HG02623 (cell line): ENCODE measurements around the gene ACOT9.
A peak's percentile ranks its signal among the peaks of the same experiment; 100 is the strongest.
"Not testable (repeated sequence)": the region's sequence is repeated elsewhere in the genome, so short reads cannot be mapped to it uniquely, and the experiment has no call there.

ENCODE experiments used
- ATAC-seq: cut with Tn5 transposase; IDR thresholded peaks from one replicate; pipeline ENCODE4 v1.9.1; 2021; ENCODE audit warnings: moderate library complexity; ENCODE audit not compliant: unreplicated experiment

Gene ACOT9

GRCh38 chrX:23766650-23767551 is 23.8 kb upstream of the ACOT9 start:
- ATAC-seq = peak; percentile 69

DNA sequence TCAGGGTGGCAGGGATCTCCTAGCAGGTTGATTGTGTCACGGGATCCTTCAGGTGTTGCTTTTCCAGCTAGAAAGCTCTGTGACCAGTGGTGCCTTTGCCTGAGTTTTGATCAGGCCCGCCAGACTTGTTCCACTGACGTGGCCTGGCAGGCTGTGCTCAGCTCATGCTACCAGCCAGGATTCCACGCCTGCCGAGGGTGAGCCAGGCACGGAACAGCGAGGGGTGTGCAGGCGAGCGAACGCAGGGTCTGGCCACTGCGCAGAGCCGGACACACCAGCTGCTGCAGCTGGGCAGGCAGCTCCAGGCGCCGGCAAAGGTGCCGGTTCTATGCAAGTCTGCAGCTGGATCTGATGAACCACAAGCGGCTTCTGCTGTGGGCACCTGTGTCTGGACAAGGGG is 22.8 kb upstream of the ACOT9 start:
- no peak for ATAC-seq

GRCh38 chrX:23765449-23765848 is 22.4 kb upstream of the ACOT9 start:
- ATAC-seq = no peak

DNA sequence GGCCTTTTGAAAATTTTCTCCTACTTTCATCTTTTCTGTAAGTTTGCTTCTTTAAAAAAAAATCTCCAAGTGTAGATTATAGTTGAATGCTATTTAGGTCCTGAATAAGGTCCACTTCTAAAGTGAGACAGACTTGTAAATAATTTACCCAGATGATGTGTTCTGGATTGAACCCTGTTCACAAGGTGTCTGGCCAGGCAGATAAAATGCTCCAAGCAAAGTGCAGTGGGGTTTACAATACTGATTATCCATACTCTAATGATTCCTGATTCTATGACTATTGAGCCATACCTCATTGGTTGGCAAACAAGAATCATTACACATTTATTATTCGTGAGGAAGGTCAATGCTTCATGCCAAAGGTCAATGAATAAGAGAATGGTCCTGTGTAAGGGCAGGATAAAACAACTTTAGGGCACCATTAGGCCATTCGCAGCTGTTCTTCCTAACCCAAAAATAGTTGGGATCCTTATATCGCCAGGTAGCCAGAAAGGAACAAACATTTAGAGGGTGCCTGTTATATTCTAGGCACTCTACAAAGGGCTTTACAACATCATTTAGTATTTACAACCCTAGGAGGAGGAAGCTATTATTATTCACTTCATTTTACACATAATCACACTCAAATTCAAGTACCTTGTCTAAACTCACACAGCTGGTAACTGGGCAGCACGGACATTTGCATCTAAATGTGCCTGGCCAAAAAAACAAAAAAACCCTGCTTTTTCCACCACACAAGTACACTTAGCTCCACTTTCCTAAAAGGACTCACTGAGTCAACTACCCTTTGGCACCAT is 21.3 kb upstream of the ACOT9 start:
- no peak for ATAC-seq

DNA sequence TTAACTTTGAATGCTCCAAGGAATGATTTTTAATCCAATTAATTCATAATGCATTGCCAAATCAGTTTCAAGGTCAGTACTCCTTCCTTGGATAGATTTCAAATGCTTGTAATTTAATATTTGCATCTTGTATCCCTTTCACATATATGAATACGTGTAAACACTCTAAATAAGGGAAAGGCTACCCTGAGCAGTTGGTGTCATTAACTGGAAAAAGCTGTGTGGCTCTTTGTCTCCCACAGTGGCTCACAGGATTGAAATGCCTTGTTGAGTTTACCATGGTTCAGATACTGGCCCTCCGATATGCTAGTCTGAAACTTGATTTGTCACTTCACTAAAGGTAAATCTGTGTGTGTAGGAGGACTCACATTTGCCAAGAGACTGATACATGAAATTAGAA is 16.7 kb upstream of the ACOT9 start:
- no peak for ATAC-seq

DNA sequence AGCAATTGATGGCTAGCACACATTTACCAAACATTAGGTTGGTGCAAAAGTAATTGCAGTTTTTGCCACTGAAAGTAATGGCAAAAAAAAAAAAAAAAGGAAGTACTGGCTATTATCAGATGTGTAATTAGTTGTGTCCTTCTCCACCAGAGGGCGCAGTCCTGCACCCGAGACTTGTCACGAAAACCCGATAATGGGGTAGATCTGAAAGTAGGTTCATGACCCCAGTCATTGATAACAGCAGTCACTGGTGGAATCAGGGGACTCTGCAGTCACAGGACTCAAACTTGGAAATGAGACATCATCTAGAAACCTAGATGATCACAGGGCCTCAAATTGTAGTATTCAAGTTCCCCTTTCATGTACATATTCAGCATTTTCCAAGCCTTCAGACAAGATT is 13.1 kb upstream of the ACOT9 start:
- ATAC-seq = no peak

GRCh38 chrX:23754664-23755063 is 11.6 kb upstream of the ACOT9 start:
- ATAC-seq = no peak

DNA sequence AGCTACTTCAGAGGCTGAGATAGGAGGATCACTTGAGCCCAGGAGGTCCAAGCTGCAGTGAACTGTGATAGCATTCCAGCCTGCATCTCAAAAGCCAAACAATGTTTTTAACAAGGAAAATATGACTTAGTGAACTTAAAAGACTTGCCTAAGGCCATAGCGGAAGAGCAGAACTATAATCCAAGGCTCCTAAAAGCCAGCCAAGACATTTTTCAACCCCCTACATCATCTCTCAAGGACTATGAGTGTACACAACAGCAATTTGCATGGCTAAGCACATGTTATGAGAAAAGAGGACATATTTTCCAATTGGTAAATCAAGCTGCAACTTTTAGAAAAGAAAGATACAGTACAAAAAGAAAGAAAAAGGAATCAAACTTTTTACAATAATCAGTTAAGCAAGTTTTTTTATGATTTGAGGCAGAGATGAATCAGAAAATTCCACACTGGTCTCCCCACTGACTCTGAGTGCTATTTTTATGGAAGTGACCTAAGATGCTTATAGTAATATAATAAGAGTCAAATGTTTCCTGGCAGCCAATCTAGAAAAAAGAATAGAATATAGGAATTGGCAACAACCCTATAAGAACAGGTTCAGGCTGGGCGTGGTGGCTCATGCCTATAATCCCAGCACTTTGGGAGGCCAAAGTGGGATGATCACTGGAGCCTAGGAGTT is 9.8 kb upstream of the ACOT9 start:
- no peak for ATAC-seq

DNA sequence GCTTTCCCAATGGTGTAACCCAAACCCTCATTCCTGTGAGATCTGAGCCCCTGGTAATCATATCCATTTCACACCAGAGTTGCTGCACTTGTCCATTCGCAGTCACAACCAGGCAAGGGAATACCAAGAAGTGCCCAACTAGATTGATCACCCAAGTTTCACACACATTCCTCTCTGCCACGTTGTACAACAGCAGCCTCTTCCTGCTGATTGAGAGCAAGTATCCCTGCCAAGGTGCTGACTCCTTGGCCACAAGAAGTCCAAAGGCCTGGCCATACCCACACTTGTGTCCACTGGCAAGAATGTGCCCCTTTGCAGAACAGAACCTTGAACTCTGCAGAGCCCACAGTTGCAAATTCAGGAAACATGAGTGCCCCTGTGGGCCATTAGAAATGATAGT is 6.5 kb upstream of the ACOT9 start:
- no peak for ATAC-seq

DNA sequence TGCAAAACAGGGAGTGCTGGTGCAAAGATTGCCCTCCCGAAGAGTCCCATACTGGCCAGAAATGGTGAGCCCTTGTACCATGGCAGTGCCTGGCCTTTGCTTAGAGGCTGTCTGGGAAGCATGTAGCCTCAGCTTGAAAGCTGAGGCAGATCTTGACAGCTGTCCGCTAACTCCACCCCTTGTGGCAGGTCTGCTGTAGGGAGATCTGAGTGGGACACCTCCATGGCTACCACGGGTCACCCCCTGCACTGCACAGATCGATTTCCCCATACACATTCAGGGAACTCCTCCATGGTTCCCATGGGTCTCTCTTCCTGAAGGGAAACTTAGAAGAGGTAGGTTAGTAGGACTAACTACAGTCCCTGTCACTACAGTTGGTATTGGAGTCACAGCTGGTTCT is 6.1 kb upstream of the ACOT9 start:
- ATAC-seq = no peak

- ATAC-seq = no peak
Observed at GRCh38 chrX:23745786-23746185, 2.7 kb upstream of the ACOT9 start.

- not testable (repeated sequence) for ATAC-seq
Observed at GRCh38 chrX:23743623-23743971, 521 bp upstream of the ACOT9 start.

DNA sequence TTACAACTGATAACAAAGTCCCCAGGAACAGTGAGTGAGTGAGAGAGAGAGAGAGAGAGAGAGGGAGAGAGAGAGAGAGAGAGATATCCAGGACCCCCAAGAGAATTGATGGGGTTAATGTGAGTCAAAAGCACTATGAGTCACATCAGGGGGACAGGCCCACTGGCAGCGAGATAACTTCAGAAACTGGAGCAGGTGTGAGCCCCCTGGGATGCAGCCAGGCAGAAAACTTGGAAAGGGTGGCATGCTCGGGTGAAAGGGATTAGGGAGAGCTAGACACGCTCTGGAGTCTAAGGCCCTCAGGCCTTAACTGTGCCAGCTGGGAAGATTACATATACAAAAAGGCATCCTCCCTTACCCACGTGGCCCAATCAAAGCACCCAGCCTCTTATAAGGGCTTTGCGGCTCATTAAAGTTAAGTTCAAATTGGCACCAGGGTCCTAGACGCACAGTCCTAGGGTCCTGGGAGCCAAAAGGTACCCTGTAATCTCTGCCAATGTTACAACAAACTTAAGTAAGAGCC is 841 bp downstream of the ACOT9 start:
- no peak for ATAC-seq

DNA sequence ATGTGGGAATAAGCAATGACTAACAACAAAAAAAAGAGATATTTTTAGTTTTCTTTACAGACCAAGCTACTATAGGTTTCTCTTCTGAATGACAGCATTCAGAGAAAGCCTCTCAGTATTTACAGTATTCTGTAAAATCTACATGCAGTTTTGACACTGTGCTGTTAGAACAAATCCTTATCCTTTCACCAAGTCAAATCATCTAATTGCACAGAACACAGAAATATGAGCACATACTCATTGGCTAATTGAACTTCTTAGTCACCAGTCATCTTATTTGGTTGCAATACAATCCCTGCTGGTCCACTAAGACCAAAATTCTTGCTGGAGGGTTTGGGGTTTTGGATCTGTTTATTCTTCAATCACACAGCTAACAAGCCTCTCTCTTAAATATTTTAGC is 5.7 kb downstream of the ACOT9 start:
- no peak for ATAC-seq

- no peak for ATAC-seq
Observed at GRCh38 chrX:23736030-23736429, 7.0 kb downstream of the ACOT9 start.

GRCh38 chrX:23732704-23733103 is 10.4 kb downstream of the ACOT9 start:
- ATAC-seq = peak; percentile 86

DNA sequence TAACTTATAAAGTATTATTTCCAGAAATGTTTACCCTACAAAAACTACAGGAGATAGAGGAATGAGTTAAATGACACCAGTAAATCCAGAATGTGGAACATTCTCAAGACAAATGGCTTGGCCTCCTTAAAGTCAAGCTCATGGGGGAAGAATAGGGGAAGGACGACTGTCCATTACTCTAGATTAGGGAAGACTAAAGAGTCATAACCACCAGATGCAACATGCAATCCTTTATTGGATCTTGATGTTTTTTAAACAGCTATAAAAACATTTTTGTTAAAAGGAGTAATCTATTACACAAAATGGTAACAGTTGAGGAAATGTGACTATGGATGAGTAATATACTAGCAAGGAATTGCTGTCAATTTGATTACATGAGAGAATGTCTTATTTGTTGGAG is 11.1 kb downstream of the ACOT9 start:
- no peak for ATAC-seq

DNA sequence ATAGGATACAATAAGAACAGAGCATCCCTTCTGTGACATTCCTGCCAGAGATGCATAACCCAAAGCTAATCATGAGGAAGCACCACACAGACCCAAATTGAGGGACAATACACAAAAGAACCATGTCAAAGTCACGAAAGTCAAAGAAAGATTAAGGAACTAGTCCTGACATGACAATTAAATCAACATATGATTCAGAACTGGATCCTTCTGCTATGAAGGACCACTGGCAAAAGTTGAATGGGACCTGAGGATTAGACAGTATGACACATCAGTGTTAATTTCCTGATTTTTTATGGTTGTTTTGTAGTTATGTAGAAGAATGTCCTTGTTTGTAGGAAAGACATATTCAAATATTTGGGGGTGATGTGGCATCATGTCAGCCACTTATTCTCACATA is 13.9 kb downstream of the ACOT9 start:
- no peak for ATAC-seq

DNA sequence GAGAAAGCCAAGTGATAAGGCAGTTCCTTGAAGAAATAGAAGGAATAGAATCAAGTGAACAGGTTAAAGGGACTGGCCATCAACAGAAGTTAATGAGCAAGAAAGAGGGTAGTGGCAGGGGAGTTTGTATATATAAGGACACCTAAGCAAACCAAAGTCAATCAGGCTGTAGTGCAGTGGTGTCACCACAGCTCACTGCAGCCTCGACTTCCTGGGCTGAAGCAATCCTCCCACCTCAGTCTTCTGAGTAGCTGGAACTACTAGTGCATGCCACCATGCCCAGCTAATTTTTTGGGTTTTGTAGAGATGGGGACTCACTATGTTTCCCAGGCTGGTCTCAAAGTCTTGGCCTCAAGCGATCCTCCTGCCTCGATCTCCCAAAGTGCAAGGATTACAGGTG is 15.9 kb downstream of the ACOT9 start:
- no peak for ATAC-seq

GRCh38 chrX:23726191-23726590 is 16.9 kb downstream of the ACOT9 start:
- ATAC-seq = no peak

DNA sequence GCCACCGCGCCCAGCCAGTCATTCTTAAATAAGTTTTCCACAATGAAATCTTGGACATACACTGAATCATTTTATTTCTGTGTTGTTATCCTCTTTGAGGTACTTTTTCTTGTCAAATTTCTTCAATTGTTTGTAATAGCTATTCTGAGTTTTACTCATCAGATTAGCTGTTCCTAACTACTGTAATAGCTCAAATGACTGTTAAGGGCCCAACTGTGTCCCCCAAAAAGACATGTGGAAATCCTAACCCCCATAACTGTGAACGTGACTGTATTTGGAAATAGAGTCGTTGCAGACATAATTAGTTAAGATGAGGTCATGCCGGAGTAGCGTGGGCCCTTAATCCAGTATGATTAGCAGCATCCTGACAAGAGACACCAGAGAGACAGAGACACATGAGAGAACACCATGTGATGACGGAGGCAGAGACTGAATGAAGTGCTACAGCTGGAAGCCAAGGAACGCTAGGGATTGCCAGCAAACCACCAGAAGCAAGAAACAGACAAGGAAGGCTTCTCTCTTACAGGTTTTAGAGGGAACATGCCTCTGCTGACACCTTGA is 22.9 kb downstream of the ACOT9 start:
- no peak for ATAC-seq
